ENCODE measurements around the gene GCGR.

GCGR gene

GRCh38 chr17:81860756-81861568 lies 57.0 kb downstream of the GCGR start:
- peak overlapping the region; percentile 94 for H3K4me3 ChIP-seq (replicated peaks; ENCODE audit: low read depth, low read length)
- DNase-seq (ENCODE audit: extremely low read depth, low read depth): peak; percentile 100
- no peak for TF ChIP-seq CTCF (IDR thresholded peaks at IDR 0.05; ENCODE audit: low read depth, low read length, missing control alignments)

- H3K4me3 ChIP-seq (replicated peaks; ENCODE audit: low read depth, low read length): no peak overlapping the region
- no peak for TF ChIP-seq CTCF (IDR thresholded peaks at IDR 0.05; ENCODE audit: low read depth, low read length, missing control alignments)
- no peak for DNase-seq (ENCODE audit: extremely low read depth, low read depth)
Observed at GRCh38 chr17:81863123-81863675, 59.2 kb downstream of the GCGR start.

Measured in HFF-Myc (cell line).